GM18519 (cell line): ENCODE results near the gene B4GALT3.
A peak's percentile ranks its signal among the peaks of the same experiment; 100 is the strongest.

Experiments used
- ATAC-seq: cut with Tn5 transposase; IDR thresholded peaks from one replicate; pipeline ENCODE4 v1.9.1; 2021; ENCODE audit warnings: mild to moderate bottlenecking, moderate library complexity; ENCODE audit not compliant: unreplicated experiment, low FRiP score

The B4GALT3 gene

DNA sequence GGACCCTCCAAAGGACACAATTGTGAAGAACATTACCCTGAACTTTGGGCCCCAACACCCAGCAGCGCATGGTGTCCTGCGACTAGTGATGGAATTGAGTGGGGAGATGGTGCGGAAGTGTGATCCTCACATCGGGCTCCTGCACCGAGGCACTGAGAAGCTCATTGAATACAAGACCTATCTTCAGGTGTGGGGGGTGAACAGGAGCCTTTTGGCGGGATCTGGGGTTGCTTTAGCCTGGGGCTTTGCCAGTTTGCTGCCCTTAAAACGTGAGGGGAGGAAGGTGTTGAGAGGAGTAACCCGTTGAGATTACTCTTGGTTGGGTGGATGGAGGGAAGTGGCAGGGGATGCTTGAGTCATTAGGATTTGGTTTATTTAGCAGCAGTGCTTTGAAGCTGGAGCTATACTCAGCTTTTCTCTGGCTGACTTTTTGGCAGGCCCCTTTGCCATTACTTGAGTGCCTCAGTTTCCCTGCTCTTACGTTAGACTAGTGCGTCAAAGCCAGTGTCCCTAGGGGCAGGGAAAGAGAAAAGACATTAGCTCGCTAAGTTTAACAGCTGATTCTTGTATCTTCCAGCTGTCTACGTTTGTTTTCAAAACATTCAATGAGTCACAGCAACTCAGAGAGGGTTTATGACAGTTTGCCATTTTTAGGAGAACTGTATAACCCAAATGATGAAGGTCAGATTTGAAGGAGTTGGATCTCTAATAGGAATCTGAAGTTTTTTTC is 29.3 kb upstream of the B4GALT3 start:
- ATAC-seq: no peak

DNA sequence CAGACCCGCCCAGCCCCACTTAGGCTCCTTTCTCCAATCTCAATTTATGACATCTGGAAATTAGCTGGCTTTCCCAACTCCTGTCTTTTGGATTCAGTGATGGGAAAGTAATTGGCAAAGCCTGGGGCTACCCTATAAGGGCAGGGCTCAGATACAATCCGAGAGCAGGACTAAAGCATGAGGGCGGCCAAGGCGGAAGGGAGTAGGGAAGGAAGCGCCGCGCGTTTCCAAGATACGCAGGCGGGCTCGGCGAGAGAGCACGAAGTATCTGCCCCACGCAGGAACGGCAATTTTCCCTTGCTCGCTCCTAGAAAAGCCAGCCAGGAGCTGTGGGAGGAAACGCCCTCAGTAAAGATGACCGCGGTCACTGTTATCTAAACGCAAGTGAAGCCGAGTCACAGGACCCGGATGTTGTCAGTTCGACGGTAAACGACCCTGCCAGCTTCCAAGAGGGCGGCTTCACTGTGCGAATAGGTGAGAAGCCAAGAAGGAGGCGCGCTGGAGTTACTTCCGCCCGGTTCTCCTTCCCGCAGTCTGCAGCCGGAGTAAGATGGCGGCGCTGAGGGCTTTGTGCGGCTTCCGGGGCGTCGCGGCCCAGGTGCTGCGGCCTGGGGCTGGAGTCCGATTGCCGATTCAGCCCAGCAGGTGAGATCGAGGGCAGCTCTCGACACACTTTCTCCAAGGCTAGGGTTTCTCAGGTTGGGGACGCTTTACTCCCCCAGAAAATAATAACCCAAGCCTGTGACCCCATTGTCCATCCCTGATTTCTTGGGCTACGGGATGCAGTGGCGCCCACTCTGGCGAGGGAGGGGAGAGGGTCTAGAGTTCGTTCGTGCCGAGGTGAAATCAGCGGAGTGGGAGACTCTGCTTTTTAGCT is 24.8 kb upstream of the B4GALT3 start, which contains the start of gene NDUFS2:
TSS of gene NDUFS2 (plus strand) at position 532 of the 877 bp plus-strand sequence. CDS start at position 551, 19 bp downstream.
- ATAC-seq: peak; percentile 91

DNA sequence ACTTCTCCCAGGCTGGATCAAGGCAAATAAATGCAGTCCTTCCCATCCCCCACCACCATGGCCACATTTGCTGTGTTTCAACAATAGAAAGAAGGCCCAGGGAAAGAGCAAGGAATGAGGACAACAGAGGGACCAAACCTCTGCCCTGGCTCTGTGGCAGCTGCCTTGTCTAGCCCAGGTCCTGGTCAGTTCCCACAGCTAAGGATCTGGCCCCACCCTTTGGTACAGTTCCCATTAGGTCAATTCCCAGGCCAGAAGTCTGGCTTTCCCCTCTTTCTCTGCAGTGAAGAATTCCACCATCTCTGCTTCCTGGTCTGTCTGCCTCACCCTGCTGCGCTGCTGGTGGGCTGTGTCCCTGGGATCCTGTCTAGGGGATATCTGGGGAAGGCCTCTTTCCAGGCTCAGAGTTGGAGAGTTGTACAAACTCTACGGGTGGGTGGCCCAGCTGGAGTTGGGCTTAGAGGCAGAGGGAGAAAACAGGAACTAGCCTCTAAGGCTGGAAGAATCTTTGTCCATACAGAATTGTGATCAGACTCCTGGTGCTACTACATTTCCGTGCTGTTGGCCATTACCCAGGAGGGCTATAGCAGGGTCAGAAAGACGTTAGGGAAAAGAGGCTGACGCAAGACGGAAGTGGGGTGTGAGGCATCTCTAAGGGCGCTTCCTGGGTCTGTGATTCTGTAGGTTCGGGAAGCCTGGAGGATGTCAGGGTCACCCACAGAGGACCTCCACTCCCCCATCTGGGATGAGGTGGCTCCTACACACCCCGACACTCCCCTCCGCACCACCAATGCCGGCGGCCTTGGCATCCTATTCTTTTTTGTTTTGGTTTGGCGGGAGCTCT is 23.9 kb upstream of the B4GALT3 start:
- ATAC-seq: no peak

DNA sequence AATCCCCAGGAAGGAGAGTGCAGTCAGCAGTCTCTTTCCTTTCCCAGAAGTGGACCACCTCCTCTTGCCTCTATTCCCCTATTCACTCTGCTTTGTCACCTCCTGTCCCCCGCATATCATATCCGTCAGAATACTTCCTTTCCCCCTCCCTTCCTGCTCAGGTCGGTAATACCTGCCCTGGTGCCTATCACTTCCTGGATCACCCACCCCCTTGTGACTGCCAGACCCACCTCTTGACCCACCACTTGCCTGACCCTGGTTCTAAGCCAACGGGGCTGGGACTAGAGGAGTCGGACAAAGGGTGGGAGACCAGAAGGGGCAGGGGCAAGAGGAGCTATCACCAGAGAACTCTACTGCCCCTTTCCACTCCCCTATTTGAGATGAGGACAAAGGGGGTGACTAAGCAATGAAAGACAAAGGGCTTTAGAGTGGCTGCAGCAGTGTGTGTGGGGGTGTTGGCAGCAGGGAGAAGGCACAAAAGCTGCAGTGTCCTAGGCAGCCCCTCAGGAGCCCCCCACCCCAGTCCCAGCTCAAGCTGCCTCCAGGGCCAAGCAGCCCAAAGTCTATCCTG is 23.2 kb upstream of the B4GALT3 start:
- no peak for ATAC-seq

DNA sequence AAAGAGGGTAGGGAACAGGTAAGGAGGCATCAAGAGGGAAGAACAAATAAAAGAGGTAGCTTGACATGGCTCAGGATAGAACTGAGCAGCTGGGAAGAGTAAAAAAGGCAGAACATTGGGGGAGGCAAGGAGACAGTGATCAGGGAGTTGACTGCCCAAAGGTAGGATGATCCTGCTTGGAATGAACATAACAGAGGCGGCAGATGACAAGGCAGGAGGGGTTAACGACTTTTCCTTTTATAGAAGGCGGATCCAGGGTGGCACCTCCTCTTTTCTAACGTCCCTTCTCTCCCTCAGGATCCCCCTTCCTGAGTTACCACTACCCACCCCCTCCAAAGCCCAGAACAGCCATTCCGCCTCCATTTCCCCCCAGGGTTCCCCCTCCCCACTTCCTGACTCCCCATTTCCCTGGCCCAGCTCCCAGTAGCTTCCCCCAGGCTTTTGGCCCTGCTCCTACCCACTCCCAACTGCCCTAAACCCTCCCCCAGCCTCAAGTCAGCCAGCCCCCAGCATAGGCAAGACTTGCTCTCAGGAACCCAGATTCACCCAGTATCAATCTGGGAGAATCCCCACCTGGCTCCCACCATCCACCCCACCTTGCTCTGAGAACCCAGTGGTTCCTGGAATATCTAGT is 22.3 kb upstream of the B4GALT3 start:
- no peak for ATAC-seq

DNA sequence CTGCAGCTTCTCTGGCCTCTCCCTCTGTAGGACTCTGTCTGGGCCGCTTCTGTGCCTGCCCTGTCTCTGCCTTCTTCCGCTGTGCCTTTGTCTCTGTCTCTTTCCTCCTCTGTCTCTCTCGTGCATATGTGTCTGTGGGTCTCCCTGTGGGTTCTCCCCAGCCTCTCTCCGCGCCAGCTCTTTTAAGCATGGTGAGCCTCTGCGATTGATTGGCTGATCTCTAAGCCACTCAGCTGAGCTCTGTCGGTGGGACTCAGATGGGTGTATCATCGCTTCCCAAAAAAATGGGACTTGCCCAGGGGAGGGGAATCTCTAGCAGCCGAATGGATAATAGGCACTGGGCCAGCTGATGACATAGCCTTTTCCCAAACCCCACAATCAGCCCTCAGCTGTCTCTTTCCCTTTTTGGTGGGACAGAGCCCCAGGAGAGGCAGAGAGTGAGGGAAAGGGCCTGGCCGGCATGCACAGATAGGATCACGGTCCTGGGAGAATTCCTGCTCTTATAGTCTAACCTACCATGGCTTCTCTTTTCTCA is 21.7 kb upstream of the B4GALT3 start, which contains the start of gene ADAMTS4:
TSS of gene ADAMTS4 (minus strand) at position 158 of the 535 bp plus-strand sequence. CDS start 427 bp downstream, outside the sequence.
- no peak for ATAC-seq

DNA sequence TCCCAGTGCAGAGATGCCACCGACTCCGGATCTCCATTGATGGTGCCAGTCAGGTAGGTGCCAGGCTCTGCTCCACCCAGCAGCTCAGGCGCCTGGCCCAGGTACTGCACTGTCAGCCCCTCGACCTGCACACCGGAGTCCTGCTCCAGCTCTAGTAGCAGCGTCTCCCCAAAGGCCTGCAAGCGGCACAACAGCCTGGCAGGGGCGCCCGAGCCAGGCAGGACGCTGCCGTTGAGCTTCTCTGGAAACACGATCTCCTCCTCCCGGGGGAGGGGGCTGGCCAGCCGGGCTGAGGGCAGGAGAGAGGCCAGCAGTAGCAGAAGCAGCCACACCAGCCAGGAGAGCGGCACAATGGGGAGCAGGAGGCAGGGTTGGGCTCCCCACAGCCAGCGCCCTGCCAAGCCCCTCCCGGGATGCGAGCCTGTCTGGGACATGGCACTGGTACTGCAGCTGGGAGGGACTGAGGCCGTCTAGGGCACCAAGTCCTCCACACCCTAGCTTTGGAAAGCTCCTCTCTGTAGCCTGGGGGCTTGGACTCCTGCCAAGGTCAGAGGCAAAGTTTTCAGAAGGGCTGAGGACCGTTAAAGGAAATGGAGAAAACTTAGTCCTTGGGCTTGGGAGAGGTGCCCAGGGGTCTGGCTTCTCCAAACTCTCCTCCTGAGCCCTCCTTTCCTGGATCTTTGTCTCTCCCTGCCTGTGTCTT is 21.0 kb upstream of the B4GALT3 start:
- ATAC-seq: no peak

DNA sequence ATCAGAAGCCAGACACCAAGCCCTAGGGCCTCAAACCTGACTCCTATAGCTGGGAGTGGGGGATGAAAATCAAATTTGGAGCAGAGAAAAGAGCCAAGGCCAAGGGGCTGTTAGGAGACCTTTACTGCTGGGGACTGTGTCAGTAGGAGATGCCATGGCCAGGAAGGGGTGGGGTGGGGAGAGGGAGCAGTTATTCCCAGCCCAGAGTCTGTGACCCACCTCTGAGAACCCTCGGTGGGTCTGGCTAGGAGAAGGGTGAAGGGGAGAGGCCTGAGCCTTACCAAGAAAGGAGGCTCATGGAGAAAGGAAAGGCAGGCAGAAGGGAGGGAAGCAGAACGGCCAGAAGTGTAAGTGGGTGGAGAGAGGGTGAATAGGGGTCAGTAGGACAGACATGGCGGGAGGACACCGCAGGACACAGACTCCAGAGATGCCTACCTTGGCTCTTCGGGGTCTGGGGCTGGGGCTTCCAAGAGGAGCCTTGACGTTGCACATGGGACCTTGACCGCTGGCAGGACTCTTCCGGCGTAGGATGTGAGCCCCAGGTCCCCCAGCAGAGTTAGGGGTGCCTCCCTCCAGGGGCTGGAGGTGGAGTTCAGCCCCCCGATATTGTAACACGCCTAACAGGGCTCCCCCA is 20.4 kb upstream of the B4GALT3 start:
- no peak for ATAC-seq

DNA sequence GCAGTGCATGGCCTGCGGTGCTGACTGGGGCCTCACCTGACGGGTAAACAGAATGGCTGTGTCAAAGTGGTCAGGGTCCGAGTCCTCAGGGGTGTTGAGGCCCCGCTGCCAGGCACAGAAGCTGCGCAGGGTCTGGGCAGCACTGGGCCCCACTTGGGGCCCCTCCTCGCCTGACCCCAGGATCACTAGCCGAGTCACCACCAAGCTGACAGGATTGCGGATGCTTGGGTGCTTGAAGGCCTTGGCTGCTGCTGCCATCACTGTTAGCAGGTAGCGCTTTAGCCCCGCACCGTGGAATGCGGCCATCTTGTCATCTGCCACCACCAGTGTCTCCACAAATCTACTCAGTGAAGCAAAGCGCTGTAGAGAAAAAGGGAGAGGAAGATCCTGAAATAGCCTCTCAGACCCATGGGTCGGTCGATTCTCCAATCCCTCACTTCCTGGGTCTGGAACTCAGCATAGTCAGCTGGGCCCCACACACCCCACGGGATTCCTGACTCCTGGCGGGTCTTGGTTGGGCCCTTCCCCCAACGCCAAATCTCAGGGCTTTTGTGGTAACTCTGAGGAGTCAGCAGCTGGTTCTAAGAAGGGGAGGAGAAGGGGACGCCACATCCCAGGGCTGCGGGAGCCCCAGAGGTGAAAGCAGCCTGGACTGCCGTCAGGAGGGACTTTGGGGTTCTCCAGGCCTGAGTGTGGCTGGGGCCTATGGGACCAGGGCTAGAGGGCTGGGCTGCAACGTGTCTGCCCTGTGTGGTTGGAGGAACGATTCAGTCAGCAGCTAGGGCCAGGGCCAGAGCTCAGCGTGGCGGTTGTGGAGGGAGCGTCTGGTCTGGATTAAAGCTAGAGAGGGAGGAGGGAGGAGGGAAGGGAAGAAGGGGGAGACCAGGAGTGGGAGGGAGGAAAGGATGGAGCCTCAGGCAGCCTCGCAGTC is 19.5 kb upstream of the B4GALT3 start:
- no peak for ATAC-seq

DNA sequence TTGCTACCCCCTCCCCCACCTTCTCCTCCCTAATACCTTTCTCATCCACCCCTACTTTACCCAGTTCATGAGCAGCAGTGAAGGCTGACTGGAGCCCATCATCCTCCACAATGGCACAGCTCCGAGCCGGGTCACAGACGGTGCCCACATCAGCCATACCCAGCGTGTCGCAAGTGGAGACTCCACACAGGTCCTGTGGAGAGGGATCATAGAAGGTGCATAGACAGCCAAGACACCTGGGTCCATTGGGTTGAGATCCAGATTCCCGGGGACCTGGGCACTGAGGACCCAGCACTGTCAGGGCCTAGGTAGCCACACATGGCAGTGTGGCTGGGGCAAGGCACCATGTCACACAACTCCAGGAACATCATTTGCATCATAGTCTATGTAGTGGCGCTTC is 18.8 kb upstream of the B4GALT3 start:
- ATAC-seq: no peak

DNA sequence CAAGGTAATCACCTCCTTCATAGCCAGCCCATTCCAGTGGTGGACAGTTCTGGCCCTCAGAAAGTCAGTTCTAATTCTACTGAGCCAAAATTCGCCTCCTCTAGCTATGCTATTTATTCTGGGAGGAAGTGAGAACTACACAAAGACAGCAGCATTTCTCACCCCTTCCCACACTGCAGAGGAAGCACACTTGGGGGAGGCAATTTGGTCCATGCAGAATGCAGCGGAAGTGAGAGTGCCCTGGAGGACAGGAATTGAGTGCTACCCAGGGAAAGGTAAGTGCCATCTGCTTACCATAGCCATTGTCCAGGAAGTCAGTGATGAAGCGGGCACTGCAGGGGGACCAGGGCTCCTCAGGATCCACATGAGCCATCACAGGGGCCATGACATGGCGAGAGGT is 17.9 kb upstream of the B4GALT3 start:
- no peak for ATAC-seq

DNA sequence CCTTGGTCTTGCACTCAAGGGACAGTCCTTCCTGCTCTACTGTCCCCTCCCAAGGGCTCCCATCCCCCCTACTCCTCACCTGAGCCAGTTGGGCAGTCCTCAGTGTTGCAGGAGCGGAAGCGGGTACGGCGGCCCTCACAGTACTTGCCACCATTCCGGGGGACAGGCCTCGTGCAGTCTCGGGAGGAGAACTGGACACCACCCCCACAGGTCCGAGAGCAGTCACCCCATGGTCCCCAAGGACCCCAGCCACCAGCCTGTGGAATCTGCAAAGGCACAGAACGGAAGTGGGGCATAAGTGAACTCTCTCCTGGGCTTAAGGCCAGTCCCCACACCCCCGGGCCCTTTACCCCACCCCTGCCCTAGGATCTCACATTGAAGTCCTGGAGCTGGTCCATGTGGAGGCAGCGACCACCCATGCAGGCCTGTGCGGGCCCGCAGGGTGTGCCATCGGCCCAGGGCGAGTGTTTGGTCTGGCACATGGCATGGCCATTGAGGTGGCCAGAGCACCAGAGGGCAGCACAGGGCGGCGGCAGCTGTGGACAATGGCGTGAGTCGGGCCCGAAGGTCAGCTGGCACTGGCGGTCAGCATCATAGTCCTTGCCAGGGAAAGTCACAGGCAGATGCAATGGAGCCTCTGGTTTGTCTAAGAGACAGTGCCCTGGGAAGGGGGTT is 16.4 kb upstream of the B4GALT3 start:
- ATAC-seq: no peak

DNA sequence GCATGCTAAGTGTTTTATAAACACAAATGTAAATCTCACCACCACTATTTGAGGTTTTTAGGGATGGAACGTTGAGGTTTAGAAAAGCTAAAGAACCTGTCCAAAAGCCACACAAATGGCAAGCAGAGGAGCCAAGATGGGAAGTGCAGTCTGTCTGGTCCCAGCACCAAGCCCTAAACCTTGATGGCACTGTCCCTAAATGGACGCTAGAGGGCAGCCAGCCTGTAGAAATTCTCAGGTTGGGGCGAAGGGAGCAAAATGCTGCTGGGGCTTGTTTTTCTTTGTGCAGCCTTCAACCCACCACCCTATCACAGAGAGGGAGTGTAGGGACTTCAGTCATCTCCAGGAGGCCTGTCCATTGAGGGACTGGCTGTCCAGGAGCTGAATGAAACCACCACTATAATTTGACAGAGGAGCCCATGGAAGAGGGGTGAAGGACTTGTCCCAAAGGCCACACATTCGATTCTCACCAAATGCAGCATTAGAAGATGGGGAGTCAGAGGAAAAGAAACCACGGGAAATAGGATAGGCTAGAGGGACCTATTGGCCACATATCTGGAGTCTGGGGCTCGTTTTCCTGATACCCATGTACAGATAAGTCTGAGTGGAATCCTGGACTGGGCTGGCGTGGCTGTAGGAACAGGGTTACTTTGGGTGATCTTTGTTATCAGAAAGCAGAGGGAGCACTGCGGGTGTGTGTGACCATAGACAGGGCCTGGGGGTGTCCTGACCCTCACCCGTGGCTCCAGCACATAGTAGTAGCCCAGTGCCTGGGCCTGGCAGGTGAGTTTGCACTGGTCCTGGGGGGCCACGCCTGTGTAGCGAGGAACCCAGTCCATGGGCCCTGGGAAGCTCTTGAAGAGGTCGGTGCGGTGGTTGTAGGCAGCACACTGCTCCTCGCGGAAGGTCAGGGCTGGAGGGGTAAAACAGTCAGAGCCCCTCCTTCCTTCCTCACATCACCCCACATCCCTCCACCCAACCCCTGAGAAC is 15.5 kb upstream of the B4GALT3 start:
- no peak for ATAC-seq

DNA sequence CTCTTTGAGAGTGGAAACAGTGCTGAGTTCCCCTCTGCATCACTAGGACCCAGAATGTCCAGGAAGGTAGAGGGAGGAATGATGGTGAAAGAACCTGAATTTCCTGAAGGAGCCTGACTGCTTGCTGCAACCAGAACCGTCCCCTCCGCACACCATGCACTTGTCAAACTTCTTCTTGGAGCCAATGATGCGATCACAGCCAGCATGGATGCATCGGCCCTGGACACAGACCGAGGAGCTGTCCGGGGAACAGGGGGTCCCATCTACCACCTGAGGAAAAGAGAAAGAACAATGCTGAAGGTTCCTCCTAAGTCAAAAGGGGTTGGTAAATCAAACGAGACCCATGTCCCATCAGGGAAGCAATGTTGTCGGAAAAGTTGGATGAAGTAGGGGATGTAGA is 14.7 kb upstream of the B4GALT3 start:
- no peak for ATAC-seq

DNA sequence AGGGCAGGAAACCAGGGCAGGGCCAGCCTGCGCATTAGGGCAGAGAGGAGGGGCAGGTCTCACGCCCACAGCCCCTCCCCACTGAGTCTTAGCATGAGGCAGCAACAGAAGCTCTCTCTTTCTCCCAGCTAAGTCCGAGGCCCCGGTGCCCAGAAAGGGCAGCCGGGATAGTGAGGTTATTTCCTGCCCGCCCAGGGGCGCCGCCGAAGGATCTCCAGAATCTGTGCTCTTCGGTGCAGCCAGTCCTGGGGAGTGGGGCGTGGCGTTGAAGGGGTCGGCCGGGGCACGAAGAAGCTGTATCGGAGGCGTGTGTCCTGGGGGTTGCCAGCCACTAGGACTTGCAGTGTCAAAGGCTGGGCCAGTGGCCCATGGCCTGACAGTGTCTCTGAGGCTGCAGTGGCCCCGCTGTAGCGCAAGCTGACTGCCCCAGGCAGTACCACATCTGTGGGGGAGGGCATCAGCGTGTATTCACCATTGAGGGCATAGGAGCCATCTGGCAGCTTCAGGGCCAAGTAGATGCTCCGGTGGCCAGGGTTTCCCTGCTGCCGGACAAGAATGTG is 13.7 kb upstream of the B4GALT3 start:
- no peak for ATAC-seq
